ENCODE measurements around the gene LST1. TPM values are rescaled to one million over a fixed set of nuclear protein-coding genes. Genes with fewer than 3 reads are reported as not detected.

LST1 gene
- total RNA-seq, 1 experiment from 2014 or later, result not detected

DNA sequence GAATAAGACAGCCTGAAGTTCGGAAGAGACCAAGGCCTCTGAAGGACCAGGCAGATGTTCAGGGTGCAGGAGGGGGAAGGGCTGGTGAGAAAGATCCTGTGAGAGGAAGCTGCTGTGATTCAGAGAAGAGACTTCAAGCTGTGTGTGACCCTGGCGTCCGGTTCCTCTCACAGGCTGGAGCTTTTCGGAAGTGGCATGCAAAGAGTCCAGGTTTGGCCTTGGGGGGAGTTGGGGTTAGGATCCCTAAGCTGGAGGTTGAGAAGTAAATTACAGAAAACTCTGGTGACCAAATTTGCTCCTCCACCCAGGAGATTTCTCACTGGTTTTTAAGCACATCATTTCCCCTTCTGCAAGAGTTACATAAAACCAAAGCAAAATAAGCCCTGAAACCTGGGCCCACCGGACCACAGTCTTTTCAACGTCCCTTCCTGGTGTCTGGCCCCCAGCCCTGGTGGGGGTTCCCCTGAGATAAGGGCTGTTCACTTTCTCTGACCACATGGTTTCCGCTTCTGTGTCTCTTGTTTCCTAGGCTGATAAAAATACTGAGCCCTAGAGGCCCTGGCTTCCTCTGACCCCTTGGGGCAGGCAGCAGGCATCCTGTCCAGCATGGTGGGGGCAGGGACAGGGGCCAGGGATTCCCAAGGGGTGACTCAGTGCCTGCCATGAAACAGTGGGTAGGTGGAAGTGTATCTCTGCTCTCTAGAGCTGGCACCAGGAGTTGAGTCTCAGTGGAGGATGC, 25.9 kb upstream of the LST1 start:
- CTCF ChIA-PET, result interaction anchor here (1.0 kb wide), 1 partner anchor 9 kb away, joined by 3 read pairs; no protein-coding TSS in a partner anchor
- Histone ChIP-seq H3K9me3 (ENCODE audit: control insufficient read depth, insufficient read depth, low read depth, low read length) (no peaks in the 10 kb centered on the region), H3K4me1 (ENCODE audit: control insufficient read depth, insufficient read depth, low read length) (peaks cover 13% of the 10 kb centered on the region), H3K36me3 (ENCODE audit: control insufficient read depth, insufficient read depth, low read length) (peaks cover 2% of the 10 kb centered on the region; the same call in 1 of the 2 replicates), H3K27ac (ENCODE audit: low read length) (no peak overlapping the region), H3K27me3 (ENCODE audit: control insufficient read depth, insufficient read depth, low read length) (no peaks in the 10 kb centered on the region), H3K4me3 (ENCODE audit: low read depth in 2 of 2, low read length in 2 of 2) (no peak overlapping the region)
- in situ Hi-C loops (cut with HindIII; ENCODE audit: low pct_unique_long_range_greater_than_20kb, low sequenced_read_pairs) (no loop called here), intact Hi-C loops (cut with micrococcal nuclease; ENCODE audit: unreplicated experiment) (no loop called here)
- no TSS peak for BruUV-seq (replicated peaks)
- TF ChIP-seq POLR2AphosphoS5 (IDR thresholded peaks at IDR 0.05; ENCODE audit: low read depth, low read length) (no peak), SIN3A (IDR thresholded peaks at IDR 0.05; ENCODE audit: borderline replicate concordance, insufficient read depth, low read depth, low read length) (no peak), REST (IDR thresholded peaks at IDR 0.05; ENCODE audit: insufficient read depth in 1 of 2, low read depth in 2 of 2, low read length in 1 of 2) (no peak), TCF7L2 (IDR thresholded peaks at IDR 0.05; ENCODE audit: low read depth, low read length) (no peak)
- TF ChIP-seq, protein P1, sequence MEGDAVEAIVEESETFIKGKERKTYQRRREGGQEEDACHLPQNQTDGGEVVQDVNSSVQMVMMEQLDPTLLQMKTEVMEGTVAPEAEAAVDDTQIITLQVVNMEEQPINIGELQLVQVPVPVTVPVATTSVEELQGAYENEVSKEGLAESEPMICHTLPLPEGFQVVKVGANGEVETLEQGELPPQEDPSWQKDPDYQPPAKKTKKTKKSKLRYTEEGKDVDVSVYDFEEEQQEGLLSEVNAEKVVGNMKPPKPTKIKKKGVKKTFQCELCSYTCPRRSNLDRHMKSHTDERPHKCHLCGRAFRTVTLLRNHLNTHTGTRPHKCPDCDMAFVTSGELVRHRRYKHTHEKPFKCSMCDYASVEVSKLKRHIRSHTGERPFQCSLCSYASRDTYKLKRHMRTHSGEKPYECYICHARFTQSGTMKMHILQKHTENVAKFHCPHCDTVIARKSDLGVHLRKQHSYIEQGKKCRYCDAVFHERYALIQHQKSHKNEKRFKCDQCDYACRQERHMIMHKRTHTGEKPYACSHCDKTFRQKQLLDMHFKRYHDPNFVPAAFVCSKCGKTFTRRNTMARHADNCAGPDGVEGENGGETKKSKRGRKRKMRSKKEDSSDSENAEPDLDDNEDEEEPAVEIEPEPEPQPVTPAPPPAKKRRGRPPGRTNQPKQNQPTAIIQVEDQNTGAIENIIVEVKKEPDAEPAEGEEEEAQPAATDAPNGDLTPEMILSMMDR (IDR thresholded peaks at IDR 0.05), result no peak
- POLR2A ChIA-PET, result no interaction called here
- DNase-seq (ENCODE audit: low read depth, low spot score) (no peak), ATAC-seq (peak; percentile 80)

- ChIA-PET POLR2A (no interaction called here), CTCF (no interaction called here)
- Histone ChIP-seq H3K36me3 (ENCODE audit: control insufficient read depth, insufficient read depth, low read length) (peaks cover 2% of the 10 kb centered on the region; the same call in 1 of the 2 replicates), H3K4me3 (ENCODE audit: low read depth in 2 of 2, low read length in 2 of 2) (no peak overlapping the region), H3K27ac (ENCODE audit: low read length) (no peak overlapping the region), H3K4me1 (ENCODE audit: control insufficient read depth, insufficient read depth, low read length) (peaks cover 13% of the 10 kb centered on the region), H3K9me3 (ENCODE audit: control insufficient read depth, insufficient read depth, low read depth, low read length) (no peaks in the 10 kb centered on the region), H3K27me3 (ENCODE audit: control insufficient read depth, insufficient read depth, low read length) (no peaks in the 10 kb centered on the region)
- ATAC-seq, result 0 out of 2 replicates have a peak, but pooled peaks have one; percentile 3
- DNase-seq (ENCODE audit: low read depth, low spot score), result no peak
- in situ Hi-C loops (cut with HindIII; ENCODE audit: low pct_unique_long_range_greater_than_20kb, low sequenced_read_pairs) (no loop called here), intact Hi-C loops (cut with micrococcal nuclease; ENCODE audit: unreplicated experiment) (no loop called here)
- no peak for TF ChIP-seq REST (IDR thresholded peaks at IDR 0.05; ENCODE audit: insufficient read depth in 1 of 2, low read depth in 2 of 2, low read length in 1 of 2)
- no peak for TF ChIP-seq POLR2AphosphoS5 (IDR thresholded peaks at IDR 0.05; ENCODE audit: low read depth, low read length)
- no peak for TF ChIP-seq TCF7L2 (IDR thresholded peaks at IDR 0.05; ENCODE audit: low read depth, low read length)
- TF ChIP-seq, protein P1 (IDR thresholded peaks at IDR 0.05), result no peak
- TF ChIP-seq SIN3A (IDR thresholded peaks at IDR 0.05; ENCODE audit: borderline replicate concordance, insufficient read depth, low read depth, low read length), result no peak
- no TSS peak for BruUV-seq (replicated peaks)
These were observed 25.4 kb upstream of the LST1 start for GRCh38 chr6:31560697-31561058.
